Liver (tissue), 9 donors: ENCODE measurements around the gene CCDC154. TPM values are rescaled to one million over a fixed set of nuclear protein-coding genes. Genes with fewer than 3 reads are reported as not detected.

Experiments used
- DNase-seq: peaks from one replicate; pipeline ENCODE4 v3.0.0-alpha.2; 2017; ENCODE audit warnings: low spot score
- H3K27ac ChIP-seq, 2 donors: one replicate each; pipeline ENCODE4 v1.7.0; 2013; ENCODE audit warnings: inconsistent platforms in 2 of 2, low read length in 2 of 2, control low read depth in 1 of 2, low read depth in 1 of 2, mild to moderate bottlenecking in 1 of 2
- H3K27me3 ChIP-seq, 4 donors: one replicate each; pipeline versions ENCODE4 v1.6.1 to v1.7.0; 2013; ENCODE audit warnings: low read length in 3 of 4, inconsistent platforms in 1 of 4, mild to moderate bottlenecking in 1 of 4, moderate library complexity in 1 of 4; ENCODE audit not compliant: control insufficient read depth in 4 of 4, insufficient read depth in 4 of 4
- H3K36me3 ChIP-seq, 4 donors: one replicate each; pipeline versions ENCODE4 v1.6.1 to v1.7.0; 2013; ENCODE audit warnings: low read length in 3 of 4, mild to moderate bottlenecking in 3 of 4, low read depth in 1 of 4, moderate library complexity in 1 of 4; ENCODE audit not compliant: control insufficient read depth in 4 of 4, insufficient read depth in 3 of 4
- H3K4me1 ChIP-seq, 4 donors: one replicate each; pipeline versions ENCODE4 v1.6.1 to v1.7.0; 2013; ENCODE audit warnings: low read length in 3 of 4, mild to moderate bottlenecking in 3 of 4, moderate library complexity in 1 of 4; ENCODE audit not compliant: control insufficient read depth in 4 of 4, insufficient read depth in 4 of 4
- H3K4me3 ChIP-seq, 3 donors: one replicate each; pipeline versions ENCODE4 v1.6.1 to v1.7.0; 2013; ENCODE audit warnings: low read length in 3 of 3, control low read depth in 1 of 3, low read depth in 1 of 3, mild to moderate bottlenecking in 1 of 3
- H3K9ac ChIP-seq, 2 donors: one replicate each; pipeline ENCODE4 v1.7.0; 2013; ENCODE audit warnings: low read length in 2 of 2, mild to moderate bottlenecking in 2 of 2, moderate library complexity in 2 of 2, control low read depth in 1 of 2, low read depth in 1 of 2
- H3K9me3 ChIP-seq, 4 donors: one replicate each; pipeline versions ENCODE4 v1.6.1 to v1.7.0; 2013; ENCODE audit warnings: low read length in 3 of 4; ENCODE audit not compliant: control insufficient read depth in 4 of 4
- ATF3 ChIP-seq: IDR thresholded peaks from 2 replicates; pipeline ENCODE4 v1.6.1; 2016; ENCODE audit warnings: antibody characterized with exemption
- CTCF ChIP-seq: fragments of 150-350 bp; IDR thresholded peaks from 2 replicates; pipeline ENCODE4 v1.5.1; 2017; ENCODE audit warnings: improper control_type of control experiment, low read depth, low read length; ENCODE audit not compliant: missing input control
- EGR1 ChIP-seq, 2 donors: IDR thresholded peaks; 2 replicates each; pipeline ENCODE4 v1.6.1; 2016 to 2018; ENCODE audit warnings: antibody characterized with exemption in 2 of 2, low read depth in 2 of 2
- FOXA1 ChIP-seq: IDR thresholded peaks from 2 replicates; pipeline ENCODE4 v1.6.1; 2016; ENCODE audit warnings: antibody characterized with exemption
- FOXA2 ChIP-seq: IDR thresholded peaks from 2 replicates; pipeline ENCODE4 v1.6.1; 2016; ENCODE audit warnings: antibody characterized with exemption
- GABPA ChIP-seq, 2 donors: IDR thresholded peaks in 1 of 2; conservative IDR thresholded peaks in 1 of 2; 2 replicates each; pipeline ENCODE4 v1.6.1; 2016; ENCODE audit warnings: antibody characterized with exemption in 2 of 2, mild to moderate bottlenecking in 1 of 2, moderate library complexity in 1 of 2
- HNF4A ChIP-seq, 2 donors: conservative IDR thresholded peaks; 2 replicates each; pipeline ENCODE4 v1.6.1; 2016; ENCODE audit warnings: antibody characterized with exemption in 2 of 2, mild to moderate bottlenecking in 2 of 2
- JUND ChIP-seq, 2 donors: IDR thresholded peaks; 2 replicates each; pipeline ENCODE4 v1.6.1; 2016; ENCODE audit warnings: antibody characterized with exemption in 2 of 2
- NR2F2 ChIP-seq: IDR thresholded peaks from 2 replicates; pipeline ENCODE4 v1.6.1; 2016; ENCODE audit warnings: antibody characterized with exemption
- RXRA ChIP-seq, 2 donors: IDR thresholded peaks; 2 replicates each; pipeline ENCODE4 v1.6.1; 2017 to 2018; ENCODE audit warnings: antibody characterized with exemption in 2 of 2, mild to moderate bottlenecking in 1 of 2
- SP1 ChIP-seq: IDR thresholded peaks from 2 replicates; pipeline ENCODE4 v1.6.1; 2018; ENCODE audit warnings: antibody characterized with exemption, mild to moderate bottlenecking
- TAF1 ChIP-seq: conservative IDR thresholded peaks from 2 replicates; pipeline ENCODE4 v1.6.1; 2016; ENCODE audit warnings: antibody characterized with exemption, mild to moderate bottlenecking
- ZBTB33 ChIP-seq: IDR thresholded peaks from 2 replicates; pipeline ENCODE4 v1.6.1; 2016; ENCODE audit warnings: antibody characterized with exemption
- WGBS: extraction: QIAGEN DNeasy Blood & Tissue Kit; methylation state at CpG from one replicate; pipeline ENCODE4 v1.1.7; 2013; 5-methylcytosine and 5-hydroxymethylcytosine counted together
- polyA plus RNA-seq, 2 donors: library from polyadenylated mRNA; stranded (reverse) in 1 of 2; unstranded in 1 of 2; fragments of 200-250 nt in 1 of 2; fragments of >200 nt in 1 of 2; fragmentation: Nextera tagmentation in 1 of 2; extraction: Ambion mirVana in 1 of 2; gene quantifications; one replicate each; pipeline versions ENCODE4 v1.2.1 to v1.2.3, GENCODE V29; 2013 to 2015
- total RNA-seq, 2 donors: library from RNA; depleted of rRNA; stranded (reverse); fragments of >200 nt; gene quantifications; one replicate each; pipeline ENCODE4 v1.2.3, GENCODE V29; 2014
- donor health status: healthy.
- donor health status: healthy.
- donor health status: healthy.
- donor health status: healthy.
- donor health status: healthy.

The CCDC154 gene
- total and polyA plus RNA-seq, 4 donors, result 0.18 to 0.42 (median 0.39) TPM; not detected in 1

GRCh38 chr16:1397779-1398178 lies 46.6 kb downstream of the CCDC154 start:
- TF ChIP-seq CTCF (no peak), SP1 (no peak), JUND (IDR thresholded peaks at IDR 0.05) (no peak), ZBTB33 (no peak), FOXA1 (no peak), TAF1 (no peak), ATF3 (no peak)
- no peak for DNase-seq
- H3K27ac ChIP-seq, result no peak overlapping the region
- H3K4me3 ChIP-seq, result no peak overlapping the region
- no peaks in the 10 kb centered on the region for H3K4me1 ChIP-seq
- WGBS, result 97% methylated on average over 21 of the region's 21 CpGs
- H3K27me3 ChIP-seq, result no peaks in the 10 kb centered on the region
- H3K9me3 ChIP-seq, result no peaks in the 10 kb centered on the region
- H3K36me3 ChIP-seq, result peaks cover 8 to 53% (median 18%) of the 10 kb centered on the region in 4 donors
- no peak overlapping the region for H3K9ac ChIP-seq

GRCh38 chr16:1395444-1396031 lies 48.8 kb downstream of the CCDC154 start:
- no peak for DNase-seq
- Histone ChIP-seq H3K36me3 (peaks cover 7 to 49% (median 22%) of the 10 kb centered on the region in 4 donors), H3K27me3 (no peaks in the 10 kb centered on the region), H3K9me3 (no peaks in the 10 kb centered on the region), H3K9ac (no peak overlapping the region), H3K4me3 (no peak overlapping the region), H3K27ac (no peak overlapping the region), H3K4me1 (no peaks in the 10 kb centered on the region)
- TF ChIP-seq NR2F2, result no peak
- no peak for TF ChIP-seq ZBTB33
- TF ChIP-seq FOXA1, result no peak
- WGBS, result 94% methylated on average over 22 of the region's 22 CpGs

- no peak overlapping the region for H3K9ac ChIP-seq
- H3K4me1 ChIP-seq, result no peaks in the 10 kb centered on the region
- H3K9me3 ChIP-seq, result no peaks in the 10 kb centered on the region
- H3K4me3 ChIP-seq, result no peak overlapping the region
- 92% methylated on average over 19 of the region's 19 CpGs for WGBS
- no peaks in the 10 kb centered on the region for H3K27me3 ChIP-seq
- DNase-seq, result no peak
- peaks cover 12 to 54% (median 26%) of the 10 kb centered on the region in 4 donors for H3K36me3 ChIP-seq
- no peak overlapping the region for H3K27ac ChIP-seq
- TF ChIP-seq EGR1 (IDR thresholded peaks at IDR 0.05; ENCODE audit: low read depth in 2 of 2), result no peak
- TF ChIP-seq ZBTB33, result no peak
- TF ChIP-seq CTCF, result no peak
- no peak for TF ChIP-seq NR2F2
- TF ChIP-seq GABPA (IDR thresholded peaks at IDR 0.05 in 1 of 2, conservative IDR thresholded peaks at IDR 0.05 in 1 of 2), result no peak
- no peak for TF ChIP-seq SP1
- no peak for TF ChIP-seq JUND (IDR thresholded peaks at IDR 0.05)
- TF ChIP-seq FOXA2, result no peak
- no peak for TF ChIP-seq HNF4A (conservative IDR thresholded peaks at IDR 0.05)
- TF ChIP-seq RXRA (IDR thresholded peaks at IDR 0.05), result no peak
Observed at GRCh38 chr16:1394367-1394951, 49.9 kb downstream of the CCDC154 start.
